LHCN-M2 (cell line): ENCODE data around the gene PUS3. TPM values are rescaled to one million over a fixed set of nuclear protein-coding genes. Genes with fewer than 3 reads are reported as not detected.
"Not testable (repeated sequence)": the region's sequence is repeated elsewhere in the genome, so short reads cannot be mapped to it uniquely, and the experiment has no call there.

Source experiments
- DNase-seq: peaks from one replicate; pipeline ENCODE4 v3.0.0-alpha.2; 2012; ENCODE audit warnings: low read depth
- total RNA-seq: library from RNA; depleted of rRNA; stranded (reverse); fragments of >200 nt; gene quantifications from 2 replicates; pipeline ENCODE4 v1.2.3, GENCODE V29; 2014

PUS3 gene
- total RNA-seq, 1 experiment from 2014 or later = 16.6 TPM

DNA sequence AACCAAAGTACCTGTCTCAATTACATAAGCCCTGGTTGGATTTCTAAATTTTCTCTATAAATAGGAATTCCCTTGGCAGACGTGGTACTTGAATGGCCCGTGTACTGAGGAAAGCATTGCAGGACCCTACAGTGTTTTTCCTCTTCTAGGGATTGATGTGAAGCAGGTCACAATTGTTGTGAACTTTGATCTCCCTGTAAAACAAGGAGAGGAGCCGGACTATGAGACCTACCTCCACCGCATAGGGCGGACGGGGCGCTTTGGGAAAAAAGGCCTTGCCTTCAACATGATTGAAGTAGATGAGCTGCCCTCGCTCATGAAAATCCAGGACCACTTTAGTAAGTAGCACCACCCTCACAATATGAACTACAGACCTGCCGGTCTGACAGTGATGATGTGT is 18.0 kb upstream of the PUS3 start:
- DNase-seq = no peak

DNA sequence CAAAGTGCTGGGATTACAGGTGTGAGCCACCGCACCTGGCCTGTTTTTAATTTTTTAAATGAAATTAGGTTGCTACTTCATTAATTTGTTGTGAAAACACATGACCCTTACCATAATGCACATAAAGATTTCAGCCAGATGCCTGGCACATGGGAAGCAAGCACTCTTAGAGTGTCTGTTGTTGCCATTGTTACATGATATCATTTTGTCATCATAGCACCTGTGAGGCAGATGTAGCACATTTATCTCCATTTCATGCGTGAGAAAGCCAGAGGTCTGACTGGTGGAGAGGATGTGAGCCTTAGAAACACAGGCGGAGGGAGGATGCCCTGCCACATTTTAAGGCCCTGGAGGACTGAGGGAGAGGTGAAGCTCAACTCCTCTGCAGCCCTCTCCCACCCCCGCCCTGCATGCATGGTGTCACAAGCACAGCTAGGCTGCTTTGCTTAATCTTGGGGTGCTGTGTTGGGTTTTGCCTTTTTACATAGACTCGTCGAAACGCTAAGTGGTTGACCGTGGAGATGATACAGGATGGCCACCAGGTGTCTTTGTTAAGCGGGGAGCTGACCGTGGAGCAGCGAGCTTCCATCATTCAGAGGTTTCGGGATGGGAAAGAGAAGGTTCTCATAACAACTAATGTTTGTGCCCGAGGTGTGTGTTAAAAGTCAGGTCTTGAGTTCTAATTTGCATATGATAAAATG is 15.3 kb upstream of the PUS3 start:
- peak; percentile 19 for DNase-seq

DNA sequence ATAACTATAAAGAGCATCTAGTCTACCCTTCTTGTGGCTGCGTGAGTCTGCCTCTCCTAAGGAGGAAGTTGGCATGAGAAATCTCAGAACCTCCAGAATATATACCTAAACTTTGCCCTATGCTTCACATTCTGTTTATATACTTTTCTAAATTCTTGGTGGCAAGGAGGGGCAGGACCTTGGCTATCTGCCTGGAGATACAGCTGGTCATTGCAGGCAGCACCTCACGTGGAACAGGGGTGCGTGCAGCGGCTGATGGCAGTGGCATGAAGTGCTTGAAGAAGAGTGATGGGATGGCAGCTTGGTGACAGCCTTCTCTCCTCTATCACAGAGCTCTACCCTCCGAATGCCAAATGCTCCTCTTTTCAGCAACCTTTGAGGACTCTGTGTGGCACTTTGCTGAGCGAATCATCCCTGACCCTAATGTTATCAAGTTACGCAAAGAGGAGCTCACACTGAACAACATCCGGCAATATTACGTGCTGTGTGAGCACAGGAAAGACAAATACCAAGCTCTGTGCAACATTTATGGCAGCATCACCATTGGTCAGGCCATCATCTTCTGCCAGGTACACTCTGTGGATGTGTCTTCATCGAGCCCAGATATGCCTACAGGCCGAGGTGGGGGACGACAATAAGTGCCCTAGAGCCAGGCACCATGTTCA is 13.8 kb upstream of the PUS3 start:
- no peak for DNase-seq

GRCh38 chr11:125914601-125915000 is 11.6 kb upstream of the PUS3 start:
- DNase-seq = not testable (repeated sequence)

DNA sequence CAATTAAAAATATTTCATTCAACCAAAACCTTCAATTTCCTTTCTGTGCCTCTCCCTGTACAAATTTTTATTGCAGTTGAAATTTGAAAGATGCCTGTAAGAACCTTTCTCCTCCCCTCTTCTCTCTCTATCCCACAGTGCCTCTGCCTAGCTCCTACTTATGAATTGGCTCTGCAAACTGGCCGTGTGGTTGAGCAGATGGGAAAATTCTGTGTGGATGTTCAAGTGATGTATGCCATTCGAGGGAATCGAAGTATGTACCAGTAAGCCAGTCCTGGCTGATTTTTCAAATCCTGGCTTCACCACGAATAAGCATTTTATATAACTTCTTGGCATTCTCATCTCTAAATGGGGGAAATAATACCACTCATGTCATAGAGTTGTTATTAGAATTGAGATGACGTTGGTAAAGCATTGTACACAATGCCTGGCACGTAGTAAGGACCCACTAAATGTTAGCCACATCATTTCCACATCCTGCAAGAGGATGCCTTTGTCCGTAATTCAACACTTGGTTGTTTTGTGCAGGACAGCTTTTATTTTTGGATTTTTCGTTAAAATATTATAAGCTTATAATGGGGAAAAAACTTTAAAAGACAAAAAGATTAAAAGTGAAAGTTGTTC is 7.3 kb upstream of the PUS3 start:
- DNase-seq = no peak

- no peak for DNase-seq
Observed at GRCh38 chr11:125904678-125905077, 1.7 kb upstream of the PUS3 start.

GRCh38 chr11:125903711-125904659 is 979 bp upstream of the PUS3 start, which contains the start of gene DDX25:
Gene DDX25, plus strand, starts transcription at chr11:125904508. Its CDS starts 10 bp downstream, at chr11:125904518.
- DNase-seq = no peak

DNA sequence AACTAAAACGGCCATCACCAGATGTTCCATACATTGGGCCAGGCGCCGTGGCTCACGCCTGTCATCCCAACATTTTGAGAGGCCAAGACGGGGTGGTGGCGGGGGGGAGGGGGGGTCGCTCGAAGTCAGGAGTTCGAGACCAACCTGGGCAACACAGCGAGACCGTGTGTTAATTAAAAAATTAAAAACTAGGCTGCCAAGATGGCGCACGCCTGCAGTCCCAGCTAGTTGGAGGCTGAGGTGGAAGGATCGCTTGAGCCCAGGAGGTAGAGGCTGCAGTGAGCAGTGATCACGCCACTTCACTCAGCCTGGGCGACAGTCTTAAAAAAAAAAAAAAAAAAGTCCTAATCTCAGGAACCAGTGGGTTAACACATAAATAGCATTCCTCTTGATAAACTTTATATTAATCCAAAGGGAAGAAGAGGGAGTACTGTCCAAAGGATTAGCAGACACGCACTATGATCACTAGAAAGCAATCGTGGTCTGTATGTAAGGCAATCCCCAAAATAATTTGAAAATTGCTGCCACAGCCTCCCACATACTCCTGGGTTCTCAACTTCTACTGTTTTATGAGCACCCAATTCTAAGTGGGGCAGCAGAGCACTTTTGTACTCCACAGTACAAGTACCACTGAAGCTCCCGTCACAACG is 604 bp downstream of the PUS3 start:
- DNase-seq = peak; percentile 13

- no peak for DNase-seq
Observed at GRCh38 chr11:125901872-125902271, 1.1 kb downstream of the PUS3 start.

GRCh38 chr11:125892994-125893393 is 10.0 kb downstream of the PUS3 start:
- DNase-seq = no peak

DNA sequence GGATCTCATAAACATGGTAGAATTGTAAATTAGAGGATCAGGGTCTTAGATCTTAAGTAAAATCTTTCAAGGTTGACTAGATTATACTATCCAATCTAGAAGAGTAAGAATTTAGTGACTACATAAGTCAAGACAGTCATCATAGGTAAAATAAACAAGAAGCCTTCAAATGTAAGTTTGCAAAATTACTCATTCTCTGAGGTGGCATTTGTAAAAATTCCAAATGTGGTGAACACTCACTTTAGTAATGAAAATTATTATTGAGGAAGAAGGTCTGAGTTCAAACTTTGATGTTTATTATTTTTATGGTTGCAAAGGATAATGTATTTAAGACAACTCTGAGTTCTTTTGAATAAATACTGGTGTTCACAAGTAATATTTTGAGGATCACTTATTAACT is 10.9 kb downstream of the PUS3 start:
- peak; percentile 31 for DNase-seq

DNA sequence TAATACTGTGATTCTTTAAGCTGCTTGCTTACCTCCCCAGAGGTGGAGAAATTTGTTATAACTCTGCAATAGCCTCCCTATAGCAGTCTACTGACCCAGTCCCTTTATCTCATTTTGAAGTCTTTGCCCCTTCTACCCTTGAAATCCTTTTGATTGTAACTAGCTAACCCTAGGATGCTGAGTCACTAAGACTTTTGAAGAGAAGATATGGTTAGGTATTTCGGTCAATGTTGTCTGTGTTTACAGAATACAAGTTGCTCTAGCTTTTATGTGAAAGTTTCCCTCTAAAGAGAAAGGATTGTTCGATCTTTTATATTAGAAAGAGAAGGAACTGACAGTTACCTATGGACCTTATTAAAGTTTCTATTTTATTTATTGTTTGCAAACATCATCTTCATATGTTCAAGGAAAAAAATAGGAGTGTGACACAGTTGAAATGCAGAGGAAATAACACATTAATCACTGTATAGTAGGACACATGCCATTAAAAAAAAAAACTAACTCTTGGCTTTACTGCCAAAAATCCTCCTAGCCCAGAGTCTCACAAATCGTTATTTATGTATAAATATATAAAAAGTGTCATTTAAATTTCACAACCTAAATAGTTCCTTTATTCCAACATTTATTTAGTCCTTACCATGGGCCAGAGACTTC is 12.4 kb downstream of the PUS3 start:
- no peak for DNase-seq

DNA sequence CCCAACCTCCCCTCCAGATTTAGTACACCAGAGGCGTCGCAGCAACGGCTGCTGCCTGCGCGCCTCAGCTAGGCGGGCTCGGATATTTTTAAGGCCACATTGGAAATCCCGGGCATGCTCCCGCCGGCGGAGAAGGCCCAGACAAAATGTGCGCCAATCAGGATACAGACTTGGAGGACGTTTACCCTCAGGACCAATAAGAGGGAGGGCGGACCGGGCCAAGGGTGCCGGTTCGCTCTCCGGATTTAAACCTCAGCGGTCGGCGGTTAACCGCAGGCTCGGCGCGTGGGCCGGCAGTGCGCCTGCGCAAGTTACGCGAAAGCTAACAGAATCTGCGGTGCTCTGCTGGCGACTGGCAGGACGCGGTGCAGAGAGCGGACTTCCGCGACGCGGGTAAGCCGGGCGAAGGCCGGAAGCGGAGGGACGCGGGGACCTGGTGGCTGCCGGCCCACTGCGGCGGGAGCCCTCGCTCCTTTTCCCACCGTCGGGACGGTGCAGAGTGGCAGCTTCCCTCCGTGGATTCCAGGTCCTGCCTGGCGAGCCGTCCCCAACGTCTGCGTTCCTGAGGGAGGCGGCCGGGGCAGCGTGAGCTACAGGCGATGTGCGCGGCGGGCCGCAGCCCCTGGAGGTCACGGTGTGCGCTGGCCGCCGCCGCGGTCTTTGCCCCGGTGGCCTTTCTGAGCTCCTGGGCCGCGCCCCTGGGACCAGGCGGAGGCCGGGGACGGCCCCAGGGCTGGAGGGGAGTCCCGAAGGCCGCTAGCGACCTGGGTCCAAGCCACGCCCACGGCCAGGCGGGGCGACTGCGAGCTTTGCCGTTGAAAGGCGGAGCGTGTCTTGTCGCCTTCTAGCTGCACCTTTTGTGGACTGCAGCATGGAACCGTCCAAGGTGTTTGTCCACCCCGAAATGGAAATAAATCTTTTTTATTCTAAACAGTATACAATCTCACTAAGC is 15.4 kb downstream of the PUS3 start, which contains the start of gene HYLS1:
Gene HYLS1 (plus strand): TSS at position 296 of the 952 bp plus-strand sequence. CDS start 11,701 bp downstream, outside the sequence.
- DNase-seq = peak; percentile 97

DNA sequence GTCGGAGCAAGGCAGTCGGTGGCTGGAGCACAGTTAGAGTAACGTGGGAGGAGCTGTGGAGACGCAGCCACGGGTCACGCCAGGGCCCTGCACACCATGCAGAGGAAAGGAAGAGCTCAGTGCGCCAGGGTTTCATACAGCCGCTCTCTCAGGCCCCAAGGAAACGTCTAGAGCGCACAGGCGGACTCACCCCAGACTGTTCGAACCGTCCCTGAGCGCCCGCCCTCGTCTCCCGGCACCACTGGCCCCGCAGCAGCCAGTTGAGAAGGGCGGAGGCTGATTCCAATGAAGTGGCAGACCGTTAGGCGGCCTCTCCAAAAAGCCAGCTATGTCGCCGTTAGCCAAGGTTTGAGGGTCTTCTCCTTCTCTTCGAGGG is 16.0 kb downstream of the PUS3 start:
- peak; percentile 31 for DNase-seq

- DNase-seq = no peak
Observed at GRCh38 chr11:125883375-125883774, 19.6 kb downstream of the PUS3 start.

DNA sequence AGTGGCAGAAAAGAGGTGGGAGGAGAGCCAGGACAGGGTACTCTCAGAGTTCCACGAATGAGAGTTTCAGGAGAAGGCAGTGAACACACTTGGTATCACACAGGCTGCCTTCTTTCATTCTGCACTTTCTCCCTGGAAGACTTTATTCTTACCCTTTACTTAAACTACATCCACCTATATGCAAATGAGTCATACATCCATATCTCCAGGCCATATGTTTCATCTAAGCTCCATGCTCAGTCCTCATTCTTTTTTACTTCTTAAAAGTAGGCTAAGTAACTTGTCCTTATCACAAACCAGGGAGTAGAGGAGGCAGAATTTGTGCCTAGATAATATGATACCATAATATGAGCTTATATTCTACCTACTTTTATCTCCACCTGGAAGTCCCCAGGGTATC is 21.7 kb downstream of the PUS3 start:
- no peak for DNase-seq

GRCh38 chr11:125874556-125875124 is 28.4 kb downstream of the PUS3 start:
- peak; percentile 70 for DNase-seq

GRCh38 chr11:125873881-125874555 is 29.0 kb downstream of the PUS3 start:
- DNase-seq = no peak
